Activated gamma-delta T cell treated with anti-CD3 and anti-CD28 coated beads, Interleukin-2, amount 50 U/mL, for 16 hours (primary cell): ENCODE results near the gene SH3RF3.

Source experiments
- DNase-seq: peaks from one replicate; pipeline ENCODE4 v3.0.0-alpha.2; 2020; ENCODE audit warnings: low read depth

Gene SH3RF3

DNA sequence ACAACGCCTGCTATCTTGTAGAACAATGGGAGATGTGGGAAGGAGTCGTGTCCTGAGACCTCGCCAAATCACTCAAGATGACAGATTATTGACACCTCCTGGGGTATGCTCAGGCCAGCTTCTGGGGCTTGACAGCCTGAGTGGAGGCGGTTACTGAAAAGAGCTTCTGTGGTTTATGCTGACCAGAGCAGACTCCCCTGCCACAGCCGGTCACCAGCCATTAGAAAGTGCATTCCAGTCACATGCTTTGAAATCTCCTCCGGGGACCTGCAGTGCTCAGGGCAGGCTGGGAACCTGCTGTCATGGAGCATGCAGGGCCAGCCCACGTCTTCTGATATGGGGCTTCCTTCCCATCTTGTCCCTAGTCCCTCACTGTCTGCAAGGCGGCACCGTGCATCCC lies 268.9 kb downstream of the SH3RF3 start:
- no peak for DNase-seq

DNA sequence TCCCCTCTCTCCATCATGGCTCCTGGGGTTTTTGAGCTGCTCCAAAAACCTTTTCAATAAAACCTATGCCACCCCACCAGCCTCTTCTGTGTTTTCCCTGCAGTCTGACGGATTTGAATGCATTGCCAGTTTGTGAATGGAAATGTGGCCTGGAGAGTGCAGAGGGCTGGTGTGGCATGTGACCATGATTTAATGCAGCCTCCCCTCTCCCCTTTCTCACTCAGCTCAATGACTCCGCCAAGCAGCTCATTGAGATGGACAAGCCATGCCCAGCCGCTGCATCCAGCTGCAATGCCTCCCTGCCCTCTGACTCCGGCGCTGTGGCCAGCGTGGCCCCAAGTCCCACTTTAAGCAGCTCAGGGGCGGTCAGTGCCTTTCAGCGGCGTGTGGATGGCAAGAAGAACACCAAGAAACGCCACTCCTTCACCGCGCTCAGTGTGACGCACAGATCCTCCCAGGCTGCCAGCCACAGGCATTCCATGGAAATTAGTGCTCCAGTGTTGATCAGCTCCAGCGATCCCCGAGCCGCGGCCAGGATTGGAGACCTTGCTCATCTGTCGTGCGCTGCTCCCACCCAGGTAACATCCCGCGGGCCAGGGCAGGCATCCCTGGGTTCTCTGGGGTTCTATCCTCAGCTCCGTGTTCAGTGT lies 269.5 kb downstream of the SH3RF3 start:
- no peak for DNase-seq

DNA sequence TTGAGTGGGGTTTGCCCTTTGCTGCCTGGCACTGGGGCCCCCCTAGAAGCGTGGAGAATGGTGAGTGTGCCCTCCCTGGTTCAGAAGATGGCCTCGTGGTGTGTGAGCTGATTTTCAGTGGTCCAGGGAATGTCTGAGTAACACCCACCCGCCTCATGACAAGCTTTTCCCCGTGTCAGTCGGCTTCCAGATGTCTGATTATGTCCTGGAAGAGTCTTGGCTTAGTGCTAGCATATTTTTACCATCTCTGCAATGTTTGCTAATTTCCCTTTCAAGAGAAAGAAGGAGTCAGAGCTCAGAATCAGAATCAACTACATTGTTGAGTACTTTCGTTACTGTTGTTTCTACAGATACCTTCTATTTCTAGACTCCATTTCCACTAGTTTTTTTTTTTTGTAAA lies 270.1 kb downstream of the SH3RF3 start:
- DNase-seq = no peak

DNA sequence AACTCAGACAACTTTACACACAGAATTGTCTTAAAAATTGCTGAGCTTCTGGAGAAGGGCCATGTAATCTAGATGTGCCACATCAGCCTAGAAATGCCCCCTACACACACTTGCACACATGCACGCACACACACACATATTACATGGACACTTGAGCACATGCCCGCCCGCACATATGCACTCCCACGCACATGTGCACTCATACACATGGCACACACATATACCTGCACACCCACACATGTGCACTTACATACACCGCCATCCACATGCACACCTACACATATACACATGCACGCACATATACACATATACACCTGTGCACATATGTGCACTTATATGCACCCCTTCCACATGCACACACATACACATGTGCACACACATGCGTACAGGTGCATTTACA lies 271.1 kb downstream of the SH3RF3 start:
- no peak for DNase-seq

DNA sequence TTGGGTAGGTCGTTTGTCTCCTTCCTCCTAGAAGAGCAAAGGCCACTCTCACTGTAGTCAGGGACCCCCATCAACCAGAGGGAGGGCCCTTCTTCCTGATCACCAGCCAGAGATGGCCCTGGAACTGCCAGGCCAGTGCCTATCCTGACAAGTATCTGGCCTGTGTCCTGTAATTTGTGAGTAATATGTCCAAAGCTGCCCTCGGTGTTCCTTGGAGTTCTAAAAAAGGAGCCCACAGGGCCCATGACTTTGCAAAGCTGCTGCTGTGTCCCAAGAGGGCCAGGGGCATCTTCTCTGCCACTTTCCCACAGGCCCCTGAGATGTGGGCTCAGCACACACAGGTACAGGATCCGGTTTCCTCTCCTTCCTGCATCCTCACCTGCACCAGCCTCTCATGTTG lies 272.4 kb downstream of the SH3RF3 start:
- no peak for DNase-seq

DNA sequence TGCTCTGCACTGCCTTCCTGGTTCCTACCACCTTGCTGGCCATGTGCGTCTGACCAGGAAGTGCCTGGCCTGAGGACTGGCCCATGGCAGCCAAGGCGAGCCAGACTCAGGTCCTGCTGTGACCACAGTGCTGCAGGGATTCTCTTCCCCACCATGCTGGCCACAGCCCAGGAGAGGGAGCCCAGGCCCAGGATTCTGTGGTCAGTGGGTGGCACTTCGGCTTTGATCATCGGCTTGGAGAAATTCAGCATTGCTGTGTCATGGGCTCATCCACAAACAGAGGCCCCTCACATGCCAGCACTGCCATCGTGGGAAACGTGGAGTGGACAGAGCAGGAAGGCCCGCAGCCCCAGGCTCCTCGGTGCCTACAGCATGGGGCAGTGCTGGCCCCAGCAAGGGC lies 273.2 kb downstream of the SH3RF3 start:
- DNase-seq = no peak

DNA sequence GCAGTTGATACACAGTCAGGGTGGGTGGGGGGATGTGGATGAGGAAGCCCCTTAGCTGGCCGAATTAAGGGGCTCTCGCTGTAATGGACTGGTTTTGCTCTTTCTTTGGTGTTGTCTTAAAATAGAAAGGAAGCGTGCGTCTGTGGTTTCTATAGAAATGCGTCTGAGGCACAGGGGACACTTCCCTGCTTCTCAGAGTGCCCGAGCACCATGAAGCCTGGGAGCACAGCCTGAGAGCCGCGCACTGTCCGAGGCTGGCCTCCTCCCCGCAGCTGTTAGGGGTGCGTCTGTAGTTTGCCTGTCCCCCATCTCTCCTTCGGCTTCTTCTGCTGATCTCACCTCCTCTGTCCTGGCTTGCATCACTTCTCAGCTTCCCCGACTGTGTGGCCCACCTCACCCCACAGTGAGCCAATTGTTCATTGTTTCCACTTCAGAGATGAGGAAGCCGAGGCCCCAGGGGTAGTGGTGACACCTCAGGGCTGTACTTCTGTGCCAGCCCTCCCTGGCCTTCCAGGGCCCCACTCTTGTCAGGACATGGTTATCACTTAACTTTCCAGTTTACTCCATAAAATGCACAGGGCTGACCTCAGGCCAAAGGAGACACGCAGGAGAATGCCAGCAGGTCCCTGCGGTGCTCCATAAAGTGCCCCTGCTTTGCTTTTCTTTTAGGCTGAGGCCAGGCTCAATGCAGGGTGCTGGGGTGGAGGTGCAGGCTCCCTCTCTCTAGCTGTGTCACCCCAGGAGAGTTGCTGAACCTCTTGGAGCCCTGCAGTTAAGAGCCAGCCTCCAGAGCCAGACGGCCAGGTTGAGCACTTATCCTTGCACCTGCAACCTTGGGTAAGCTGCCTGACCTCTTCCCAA lies 274.2 kb downstream of the SH3RF3 start:
- DNase-seq = no peak

DNA sequence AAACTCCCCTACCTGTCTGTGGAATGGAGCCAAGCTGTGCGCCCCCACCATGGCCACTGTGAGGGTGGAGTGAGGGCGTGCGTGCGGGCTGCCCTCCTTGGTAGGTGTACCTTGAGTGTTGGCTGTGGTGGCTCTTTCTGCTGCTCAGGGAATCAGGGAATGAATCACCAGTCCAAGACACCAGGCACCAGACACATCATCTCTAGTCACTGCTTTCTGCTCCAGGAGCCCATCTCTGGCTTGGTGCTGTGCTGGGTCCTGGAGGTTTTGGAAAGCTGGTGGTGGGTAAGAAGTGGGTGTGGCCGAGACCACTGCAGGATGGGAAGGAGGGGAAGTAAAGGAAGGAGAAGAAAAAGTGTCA lies 274.8 kb downstream of the SH3RF3 start:
- no peak for DNase-seq

DNA sequence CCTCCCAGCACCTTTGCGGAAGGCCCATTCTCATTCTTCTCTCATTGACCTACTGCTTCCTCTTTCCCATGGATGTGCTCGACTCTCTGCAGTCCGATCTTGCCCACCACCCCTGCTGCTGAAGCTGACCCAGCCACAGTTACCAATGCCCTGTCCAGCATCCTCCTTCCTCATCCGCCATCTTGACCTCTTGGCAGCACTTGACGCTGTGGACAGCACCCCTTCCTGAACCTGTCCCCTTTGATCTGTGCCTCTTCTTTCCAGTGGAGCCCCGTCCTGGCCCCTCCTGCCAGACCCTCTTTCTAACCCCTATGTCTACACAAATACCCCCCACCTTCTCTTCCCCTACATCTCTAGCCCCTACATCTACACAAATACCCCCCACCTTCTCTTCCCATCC lies 275.7 kb downstream of the SH3RF3 start:
- no peak for DNase-seq

DNA sequence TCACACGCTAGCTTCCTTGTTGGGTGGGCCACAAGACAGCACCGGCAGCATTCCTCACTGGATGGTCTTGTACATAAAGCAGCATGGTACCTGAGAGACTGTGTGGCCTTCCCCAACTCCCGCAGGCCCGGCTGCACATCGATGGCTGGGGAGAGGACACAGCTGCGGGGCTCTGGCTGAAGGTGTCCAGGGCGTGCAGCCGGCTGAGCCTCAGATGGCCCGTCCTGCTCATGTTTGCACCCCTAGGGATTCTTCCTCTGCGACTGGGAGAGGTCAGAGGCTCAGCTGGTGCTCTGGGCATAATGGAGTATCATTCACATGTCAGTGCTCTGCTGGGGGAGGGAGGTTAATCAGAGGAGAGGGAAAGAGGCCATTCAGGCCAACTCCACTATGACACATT lies 276.9 kb downstream of the SH3RF3 start:
- DNase-seq = no peak

DNA sequence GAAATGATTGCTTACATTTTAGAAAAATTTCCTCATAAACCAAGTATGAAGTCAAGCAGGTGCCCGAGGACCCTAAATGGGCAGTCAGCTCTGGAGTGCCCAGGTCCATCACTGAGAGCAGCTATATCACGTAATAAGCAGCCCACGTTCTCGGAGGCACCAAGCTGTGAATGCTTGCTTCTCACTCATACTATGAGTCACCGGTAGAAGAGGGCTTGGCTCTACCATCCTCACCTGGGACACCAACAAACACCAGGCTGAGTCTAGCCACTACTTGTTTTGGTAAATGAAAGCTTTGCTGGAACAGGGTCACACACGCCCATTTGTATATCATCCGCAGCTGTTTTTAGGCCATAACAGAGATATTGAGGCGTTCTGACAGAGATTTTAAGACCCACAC lies 277.3 kb downstream of the SH3RF3 start:
- no peak for DNase-seq

DNA sequence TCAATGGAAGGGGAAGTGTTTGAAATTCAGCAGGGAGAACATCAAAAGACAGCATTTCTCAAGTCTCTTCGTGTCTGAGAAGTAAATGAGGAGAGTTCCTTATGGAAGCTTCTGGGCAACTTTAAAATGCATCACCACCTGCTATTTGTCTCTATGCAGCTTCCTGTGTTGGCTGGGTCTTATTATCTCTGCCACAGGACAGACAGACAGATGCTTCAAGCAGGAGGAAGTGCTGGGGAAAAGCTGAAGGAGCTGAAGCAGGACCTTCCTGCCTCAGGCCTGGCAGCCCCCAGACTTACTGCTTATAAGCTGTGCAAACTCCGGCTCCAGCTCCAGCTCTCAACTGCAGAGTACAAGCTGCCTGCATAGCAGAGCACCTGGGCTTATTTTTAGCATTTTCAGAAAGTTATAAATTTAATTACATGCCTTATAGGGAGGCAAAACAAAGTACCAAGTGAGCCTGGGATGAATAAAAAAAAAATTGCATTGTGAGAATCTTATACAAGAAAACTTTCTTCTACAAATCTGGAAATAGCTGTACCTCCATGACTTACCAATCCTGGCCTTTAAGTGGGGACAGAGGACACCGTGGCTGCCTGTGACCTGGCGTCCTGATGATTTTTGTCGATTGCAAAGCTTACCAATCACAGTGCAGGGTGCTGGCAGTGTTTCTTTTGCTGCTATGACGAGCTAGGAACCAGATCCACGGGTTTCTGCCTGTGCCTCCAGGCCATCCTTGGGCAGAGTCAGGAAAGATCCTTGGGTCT lies 278.5 kb downstream of the SH3RF3 start:
- DNase-seq = no peak

DNA sequence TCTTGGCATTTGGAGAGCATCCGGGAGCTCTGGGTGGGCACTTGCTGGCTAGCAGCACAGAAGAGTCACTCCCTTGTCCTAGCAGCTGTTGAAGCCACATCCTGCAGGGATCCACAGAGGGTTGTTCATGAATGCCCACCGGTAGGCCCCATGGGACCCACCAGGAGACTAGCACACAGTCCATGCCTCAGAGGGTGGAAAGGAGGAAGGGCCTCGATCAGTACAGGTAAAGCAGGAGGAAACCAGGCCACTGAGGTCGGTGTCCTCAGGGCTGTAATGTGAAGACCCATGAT lies 279.0 kb downstream of the SH3RF3 start:
- no peak for DNase-seq

DNA sequence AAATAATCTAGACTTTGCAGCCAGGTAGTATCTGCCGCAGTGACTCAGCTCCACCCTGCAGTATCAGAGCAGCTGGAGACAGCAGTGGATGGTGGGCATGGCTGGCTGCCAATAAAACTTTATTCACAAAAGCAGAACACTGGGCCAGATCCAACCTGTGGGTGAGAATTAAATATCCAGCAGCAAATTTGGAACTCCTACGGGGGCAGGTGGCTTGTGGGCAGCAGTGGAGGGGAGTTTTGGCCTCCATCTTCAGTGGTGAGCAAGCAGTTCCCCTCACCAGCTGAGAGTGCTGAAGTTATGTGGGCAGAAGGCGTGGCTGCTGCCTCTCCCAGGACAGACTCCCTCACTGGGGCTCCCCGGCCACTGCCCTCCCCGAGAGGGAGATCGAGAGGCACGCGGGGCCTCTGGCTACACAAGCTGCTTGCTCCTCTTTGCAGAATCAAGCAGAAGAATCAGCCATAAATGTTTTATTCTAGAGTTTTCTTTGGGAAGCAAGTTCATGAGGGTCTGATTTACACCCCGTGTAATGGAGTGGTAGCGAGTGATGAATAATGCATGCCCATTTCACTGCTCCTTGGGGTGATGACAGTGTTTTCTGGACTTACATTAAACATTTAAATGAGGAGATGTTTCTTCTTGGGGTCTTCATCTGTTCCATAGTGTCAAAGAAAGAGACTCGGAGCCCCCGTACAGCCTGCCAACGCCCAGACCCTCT lies 280.5 kb downstream of the SH3RF3 start:
- DNase-seq = no peak

DNA sequence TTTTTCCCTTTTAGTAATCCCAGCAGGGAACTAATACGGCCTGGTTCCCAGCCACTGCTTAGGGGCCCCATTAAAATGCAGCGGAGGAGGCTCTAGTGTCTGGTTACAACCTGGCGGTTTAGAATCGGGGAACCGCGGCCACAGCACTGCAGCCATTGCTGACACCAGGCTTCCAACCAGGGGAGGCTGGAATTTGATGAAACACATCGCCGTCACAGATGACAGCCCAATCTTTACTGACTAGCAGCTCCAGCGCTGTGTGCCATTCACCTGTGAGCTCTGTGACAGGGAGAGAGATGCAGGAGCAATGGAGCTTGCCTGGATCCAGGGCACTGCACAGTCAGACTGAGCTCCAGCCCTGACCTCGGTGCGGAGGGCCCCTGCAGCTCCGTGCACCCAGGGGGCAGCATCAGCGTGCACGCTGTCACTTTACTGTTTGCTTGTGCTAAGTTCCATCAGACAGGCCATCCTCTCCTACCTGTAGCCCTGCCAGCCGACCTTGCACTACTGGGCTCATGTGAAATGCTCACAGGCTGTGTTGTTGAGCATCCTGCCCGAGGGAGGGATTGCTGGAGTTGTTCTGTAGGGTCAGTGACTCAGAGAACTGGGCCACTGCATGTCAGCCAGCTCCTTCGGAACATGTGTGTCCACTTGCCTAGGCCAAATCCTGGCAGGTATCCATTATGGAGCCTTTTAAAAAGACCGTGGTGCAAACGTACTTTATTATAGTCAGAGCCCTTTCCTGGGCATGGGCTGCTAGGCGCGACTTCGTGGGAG lies 281.2 kb downstream of the SH3RF3 start:
- no peak for DNase-seq

DNA sequence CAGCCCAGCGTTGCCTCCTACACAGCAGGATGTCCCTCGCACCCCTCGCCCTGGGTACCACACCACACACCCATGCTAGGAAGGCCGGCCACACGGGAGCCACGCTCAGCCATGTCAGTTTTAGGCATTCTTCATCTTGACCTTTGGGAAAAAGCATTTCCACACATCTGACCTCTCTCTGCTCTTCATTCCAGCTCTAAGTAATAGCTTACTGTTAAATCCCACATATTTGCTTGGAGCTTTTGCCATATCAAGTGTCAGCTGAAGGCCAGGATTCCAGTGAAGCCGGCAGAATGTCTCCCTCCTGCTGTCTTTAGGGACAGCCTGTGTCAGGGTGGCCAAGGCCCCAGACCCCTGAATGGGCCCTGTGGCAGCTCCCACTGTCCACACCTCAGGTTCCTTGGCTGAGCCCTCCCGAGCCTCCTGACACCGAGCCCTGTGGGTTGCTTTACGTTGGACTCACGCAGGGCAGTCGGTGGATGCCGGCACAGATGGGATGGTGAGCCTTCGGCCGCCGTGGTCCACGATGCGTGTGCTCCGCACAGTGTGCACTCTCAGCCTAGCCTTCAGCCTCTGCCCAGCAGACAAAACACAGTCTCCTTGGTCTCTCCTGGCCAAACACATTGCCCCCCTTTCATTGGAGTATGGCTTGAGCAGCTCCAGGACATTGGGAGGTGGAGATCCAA lies 282.8 kb downstream of the SH3RF3 start:
- no peak for DNase-seq

DNA sequence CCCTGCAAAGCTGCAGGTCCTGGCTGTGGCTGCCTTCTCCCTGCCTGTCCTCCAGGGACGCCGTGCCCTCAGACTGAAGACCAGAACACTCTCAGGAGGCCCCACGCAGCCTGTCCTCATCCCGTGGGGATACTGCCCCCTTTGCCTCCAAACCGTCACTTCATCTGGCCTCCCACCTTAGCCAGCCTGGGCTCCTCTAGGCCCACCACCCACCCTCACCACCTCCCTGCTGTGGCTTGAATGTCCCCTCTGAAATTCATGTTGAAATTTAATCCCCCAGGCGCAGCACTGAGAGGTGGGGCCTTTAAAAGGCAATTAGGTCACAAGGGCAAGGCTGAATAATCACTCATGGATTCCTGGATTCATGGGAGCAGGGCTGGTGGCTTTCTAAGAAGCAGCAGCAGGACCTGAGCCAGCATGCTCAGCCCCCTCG lies 286.6 kb downstream of the SH3RF3 start:
- no peak for DNase-seq

DNA sequence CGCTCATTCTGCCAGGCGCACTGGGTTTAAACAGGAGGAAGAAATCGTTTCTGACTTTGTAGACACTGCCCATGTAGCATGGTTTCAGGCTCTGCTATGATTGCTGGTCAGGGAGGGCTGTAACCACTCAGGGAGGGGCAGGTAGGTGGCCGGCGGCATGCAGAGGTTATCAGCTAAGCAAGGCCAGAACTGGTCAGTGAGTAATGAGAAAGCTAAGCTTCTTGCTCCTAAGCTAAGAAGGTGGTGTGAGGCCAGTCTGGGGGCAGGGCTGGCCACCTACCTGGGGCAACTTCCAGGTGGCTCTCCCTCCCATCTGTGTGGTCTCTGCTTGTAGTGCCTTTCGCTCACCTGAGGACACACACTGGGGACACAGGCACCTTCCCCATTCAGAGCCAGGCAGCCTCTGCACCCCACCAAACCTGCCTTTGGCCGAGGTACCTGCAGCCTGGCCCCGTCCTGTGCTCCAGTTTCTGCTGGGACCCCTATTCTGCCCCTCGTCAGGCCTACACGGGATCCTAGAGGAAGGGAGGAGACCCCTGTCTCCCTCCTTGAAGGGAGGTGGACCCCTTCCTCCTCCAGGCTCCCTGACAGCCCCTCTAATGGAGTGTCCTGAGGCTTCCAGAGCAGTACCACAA lies 288.8 kb downstream of the SH3RF3 start:
- no peak for DNase-seq

DNA sequence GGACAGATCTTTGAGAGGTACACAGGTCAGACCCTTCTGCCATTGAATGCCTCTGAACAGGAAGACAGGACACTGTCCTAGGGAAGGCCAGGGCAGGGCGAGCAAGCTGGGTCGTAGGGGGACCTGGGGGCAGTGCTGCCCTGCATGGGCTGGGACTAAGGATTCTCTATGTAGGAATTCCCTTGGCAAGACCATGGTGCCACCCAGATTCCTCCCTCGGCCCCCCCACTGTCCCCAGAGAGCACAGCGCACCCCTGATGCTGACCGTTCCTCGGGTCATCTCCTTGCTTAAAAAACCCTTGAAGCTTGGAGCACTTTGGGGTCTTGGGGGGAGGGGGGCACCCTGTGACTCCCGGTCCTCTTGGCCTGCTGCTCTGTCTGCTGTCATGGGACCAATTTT lies 289.7 kb downstream of the SH3RF3 start:
- DNase-seq = no peak

DNA sequence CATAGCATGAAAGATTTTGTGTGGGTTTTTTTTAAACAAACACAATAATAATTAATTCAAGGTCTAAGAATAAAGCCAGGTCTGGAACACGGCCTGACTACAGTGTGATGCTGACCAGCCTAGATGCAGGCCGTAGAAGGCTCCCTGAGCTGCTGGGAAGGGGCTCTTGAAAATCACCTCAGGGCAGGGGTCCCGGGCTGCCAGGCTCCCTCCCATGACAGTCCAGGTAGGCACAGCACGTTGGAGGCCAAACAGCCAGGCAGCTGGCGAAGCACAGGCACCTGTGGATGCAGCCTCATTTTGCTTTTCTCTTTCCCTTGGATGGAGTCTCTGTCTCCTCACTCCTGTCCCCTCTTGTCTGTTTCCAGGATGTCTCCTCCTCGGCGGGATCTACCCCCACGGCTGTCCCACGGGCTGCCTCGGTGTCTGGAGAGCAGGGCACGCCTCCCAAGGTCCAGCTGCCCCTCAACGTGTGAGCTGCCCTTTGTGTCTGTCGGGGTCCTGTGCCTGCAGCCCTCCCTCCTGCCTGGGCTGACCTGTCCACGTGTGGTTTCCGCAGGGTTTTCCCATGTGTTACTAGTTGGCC lies 290.3 kb downstream of the SH3RF3 start:
- no peak for DNase-seq
